ENCODE measurements around the gene CPSF7.

DNA sequence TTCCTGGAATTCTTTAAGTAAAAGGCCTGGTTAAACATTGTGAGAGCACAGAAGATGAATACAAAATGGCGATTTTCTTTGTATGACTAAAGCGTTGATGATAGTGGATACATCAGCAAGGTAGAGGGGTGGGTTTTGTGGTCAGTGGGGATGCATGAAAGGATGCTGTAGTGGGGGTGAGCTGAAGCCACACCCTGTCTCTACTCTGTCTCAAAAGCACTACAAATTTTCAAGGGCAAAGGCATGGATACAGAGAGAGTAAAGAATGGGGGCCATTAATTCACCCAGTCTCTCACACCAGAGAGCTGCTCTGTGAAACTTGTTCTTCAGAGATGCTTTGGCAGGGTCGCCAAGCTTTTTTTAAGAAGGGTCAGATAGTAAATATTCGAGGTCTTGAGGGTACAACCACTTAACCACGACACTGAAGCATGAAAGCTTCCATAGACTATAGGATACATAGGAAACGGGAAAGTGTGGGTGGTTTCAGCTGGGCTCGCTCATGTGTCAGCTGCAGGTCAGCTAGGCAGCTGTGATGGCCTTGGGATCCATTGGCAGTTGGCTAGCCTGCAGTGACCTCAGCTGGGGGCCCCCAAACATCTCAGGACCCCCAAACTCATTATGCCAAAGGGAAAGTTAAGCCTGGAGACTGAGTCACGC lies 59.3 kb downstream of the CPSF7 start:
- TF ChIP-seq, protein P1, sequence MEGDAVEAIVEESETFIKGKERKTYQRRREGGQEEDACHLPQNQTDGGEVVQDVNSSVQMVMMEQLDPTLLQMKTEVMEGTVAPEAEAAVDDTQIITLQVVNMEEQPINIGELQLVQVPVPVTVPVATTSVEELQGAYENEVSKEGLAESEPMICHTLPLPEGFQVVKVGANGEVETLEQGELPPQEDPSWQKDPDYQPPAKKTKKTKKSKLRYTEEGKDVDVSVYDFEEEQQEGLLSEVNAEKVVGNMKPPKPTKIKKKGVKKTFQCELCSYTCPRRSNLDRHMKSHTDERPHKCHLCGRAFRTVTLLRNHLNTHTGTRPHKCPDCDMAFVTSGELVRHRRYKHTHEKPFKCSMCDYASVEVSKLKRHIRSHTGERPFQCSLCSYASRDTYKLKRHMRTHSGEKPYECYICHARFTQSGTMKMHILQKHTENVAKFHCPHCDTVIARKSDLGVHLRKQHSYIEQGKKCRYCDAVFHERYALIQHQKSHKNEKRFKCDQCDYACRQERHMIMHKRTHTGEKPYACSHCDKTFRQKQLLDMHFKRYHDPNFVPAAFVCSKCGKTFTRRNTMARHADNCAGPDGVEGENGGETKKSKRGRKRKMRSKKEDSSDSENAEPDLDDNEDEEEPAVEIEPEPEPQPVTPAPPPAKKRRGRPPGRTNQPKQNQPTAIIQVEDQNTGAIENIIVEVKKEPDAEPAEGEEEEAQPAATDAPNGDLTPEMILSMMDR (IDR thresholded peaks at IDR 0.05; ENCODE audit: borderline replicate concordance, extremely low read depth, low read length, poor library complexity, severe bottlenecking) = no peak
- TF ChIP-seq EZH2 (IDR thresholded peaks at IDR 0.05; ENCODE audit: borderline replicate concordance, low read depth, low read length, severe bottlenecking) = no peak

All from DND-41 (cell line).